Spinal cord (tissue), 10 donors: ENCODE measurements around the gene CHP2. TPM values are rescaled to one million over a fixed set of nuclear protein-coding genes. Genes with fewer than 3 reads are reported as not detected.
A peak's percentile ranks its signal among the peaks of the same experiment; 100 is the strongest.

Experiments
- DNase-seq, 6 donors: peaks; one replicate each; pipeline versions ENCODE4 v3.0.0 to v3.0.0-alpha.2; 2013 to 2015; ENCODE audit warnings: low spot score in 6 of 6, low read depth in 4 of 6
- H3K27ac ChIP-seq: one replicate; pipeline ENCODE4 v1.5.1; 2013; ENCODE audit warnings: low read depth, low read length, control low read depth
- H3K27me3 ChIP-seq: one replicate; pipeline ENCODE4 v1.6.1; 2013; ENCODE audit warnings: low read length; ENCODE audit not compliant: control insufficient read depth, insufficient read depth
- H3K36me3 ChIP-seq: one replicate; pipeline ENCODE4 v1.6.1; 2013; ENCODE audit warnings: low read length; ENCODE audit not compliant: control insufficient read depth, insufficient read depth
- H3K4me1 ChIP-seq: one replicate; pipeline ENCODE4 v1.6.1; 2013; ENCODE audit warnings: low read length; ENCODE audit not compliant: control insufficient read depth, insufficient read depth
- H3K4me3 ChIP-seq: one replicate; pipeline ENCODE4 v1.5.1; 2013; ENCODE audit warnings: low read depth, low read length, control low read depth
- H3K9me3 ChIP-seq: one replicate; pipeline ENCODE4 v1.6.1; 2013; ENCODE audit warnings: low read length; ENCODE audit not compliant: control insufficient read depth, insufficient read depth
- WGBS: methylation state at CpG from one replicate; pipeline ENCODE4 v1.1.5; 2013; ENCODE audit warnings: missing lambda C conversion rate; ENCODE audit not compliant: insufficient coverage; 5-methylcytosine and 5-hydroxymethylcytosine counted together
- long read RNA-seq, 4 donors: transcript quantifications; one replicate each; lab custom pipeline, GENCODE V29; 2026
- polyA plus RNA-seq, 2 donors: library from polyadenylated mRNA; unstranded; fragments of 120-200 nt; gene quantifications; one replicate each; pipeline ENCODE4 v1.2.1, GENCODE V29; 2013; ENCODE audit not compliant: insufficient read length in 2 of 2
- total RNA-seq, 2 donors: library from RNA; depleted of rRNA in 1 of 2; stranded (reverse); fragments of 120-200 nt in 1 of 2; fragments of >200 nt in 1 of 2; gene quantifications; one replicate each; pipeline versions ENCODE4 v1.2.3 to v1.2.4, GENCODE V29; 2013 to 2014
- donor health status: healthy.

The CHP2 gene
- total RNA-seq = 10 to 100 TPM in 1 of 2 donors, 1 to 10 TPM in 1; 5.9 to 22.5 TPM
- polyA plus RNA-seq = 1 to 10 TPM in 1 of 2 donors, under 1 TPM in 1; 0.67 to 2.1 TPM
- long read RNA-seq, donor 1, partial matches to known transcripts = 0 of 1 reads
- long read RNA-seq, donor 1, other reads (novel, unspliced or antisense) = 0 of 1 reads
- long read RNA-seq, donor 2 = 0 reads
- long read RNA-seq, donor 3 = 0 reads
- long read RNA-seq, donor 4 = 0 reads

GRCh38 chr16:23754594-23755483 lies at the start of gene CHP2:
TSS of gene CHP2 (plus strand) at chr16:23755026. CDS start at chr16:23755050, 24 bp downstream.
- WGBS = 4% methylated on average over 79 of the region's 80 CpGs
- peak within 1 kb of the TSS; percentile 38 for H3K27ac ChIP-seq
- DNase-seq = peak in 1 of 6 donors; percentile 54
- H3K4me3 ChIP-seq = peak within 1 kb of the TSS; percentile 11
- H3K27me3 ChIP-seq = peaks cover 34% of the 10 kb centered on the region
- H3K4me1 ChIP-seq = peaks cover 14% of the 10 kb centered on the region
- no peaks in the 10 kb centered on the region for H3K9me3 ChIP-seq
- H3K36me3 ChIP-seq = no peaks in the 10 kb centered on the region

DNA sequence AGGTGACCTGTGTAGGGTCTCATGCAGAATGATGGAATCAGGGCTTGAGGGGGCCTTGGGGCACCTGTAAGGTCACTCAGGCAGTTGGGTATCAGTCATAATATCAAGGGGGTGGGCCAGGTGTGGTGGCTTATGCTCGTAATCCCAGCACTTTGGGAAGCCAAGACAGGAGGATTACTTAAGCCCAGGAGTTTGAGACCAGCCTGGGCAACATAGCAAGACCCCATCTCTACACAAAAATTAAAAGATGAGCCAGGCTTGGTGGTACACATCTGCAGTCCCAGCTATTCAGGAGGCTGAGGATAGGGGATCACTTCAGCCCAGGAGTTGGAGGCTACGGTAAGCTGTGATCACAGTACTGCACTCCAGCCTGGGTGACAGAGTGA lies 49.3 kb upstream of the CHP2 start:
- H3K27ac ChIP-seq = no peak overlapping the region
- WGBS = 95% methylated on average over 2 of the region's 2 CpGs
- DNase-seq = no peak
- H3K9me3 ChIP-seq = no peaks in the 10 kb centered on the region
- peaks cover under 1% of the 10 kb centered on the region for H3K27me3 ChIP-seq
- H3K4me1 ChIP-seq = no peaks in the 10 kb centered on the region
- no peak overlapping the region for H3K4me3 ChIP-seq
- H3K36me3 ChIP-seq = no peaks in the 10 kb centered on the region

DNA sequence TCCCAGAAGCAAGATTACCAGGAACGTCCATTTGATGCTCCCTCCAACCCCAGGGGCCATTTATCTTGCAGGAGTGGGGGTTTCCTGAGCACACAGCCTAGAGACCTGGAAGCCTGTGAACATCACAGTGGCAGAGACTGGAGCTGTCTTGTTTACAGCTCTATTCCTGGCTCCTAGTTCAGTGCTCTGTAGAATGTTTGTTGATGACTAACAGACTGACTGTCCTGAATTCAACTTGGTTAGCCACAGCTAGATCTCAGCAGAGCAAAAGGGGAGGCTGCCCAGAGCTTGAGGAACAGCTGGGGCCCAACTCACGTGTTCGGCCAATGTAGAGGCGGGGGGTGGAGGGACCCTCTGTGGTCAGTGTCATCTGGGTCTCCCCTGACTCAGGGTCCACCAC lies 48.4 kb upstream of the CHP2 start:
- H3K4me1 ChIP-seq = no peaks in the 10 kb centered on the region
- H3K9me3 ChIP-seq = no peaks in the 10 kb centered on the region
- 79% methylated on average over 4 of the region's 4 CpGs for WGBS
- no peak overlapping the region for H3K27ac ChIP-seq
- H3K4me3 ChIP-seq = no peak overlapping the region
- no peak for DNase-seq
- peaks cover 6% of the 10 kb centered on the region for H3K27me3 ChIP-seq
- H3K36me3 ChIP-seq = no peaks in the 10 kb centered on the region

- H3K36me3 ChIP-seq = no peaks in the 10 kb centered on the region
Observed at GRCh38 chr16:23709536-23709935, 45.3 kb upstream of the CHP2 start.

GRCh38 chr16:23710008-23710407 lies 44.8 kb upstream of the CHP2 start:
- H3K4me1 ChIP-seq = peaks cover 6% of the 10 kb centered on the region
- no peaks in the 10 kb centered on the region for H3K9me3 ChIP-seq
- no peaks in the 10 kb centered on the region for H3K36me3 ChIP-seq
- WGBS = no CpG with 5 or more reads among the region's 2 CpGs
- no peak overlapping the region for H3K27ac ChIP-seq
- DNase-seq = no peak
- H3K27me3 ChIP-seq = peaks cover 32% of the 10 kb centered on the region
- H3K4me3 ChIP-seq = no peak overlapping the region

More at GRCh38 chr16:23709536-23709935, 45.3 kb upstream of the CHP2 start:
- Histone ChIP-seq H3K9me3 (no peaks in the 10 kb centered on the region), H3K4me1 (peaks cover 6% of the 10 kb centered on the region), H3K4me3 (no peak overlapping the region), H3K27me3 (peaks cover 29% of the 10 kb centered on the region), H3K27ac (no peak overlapping the region)
- DNase-seq = no peak

- WGBS = 93% methylated on average over 2 of the region's 3 CpGs
- Histone ChIP-seq H3K27me3 (peaks cover 32% of the 10 kb centered on the region), H3K4me3 (no peak overlapping the region), H3K4me1 (peaks cover 6% of the 10 kb centered on the region), H3K36me3 (no peaks in the 10 kb centered on the region), H3K27ac (no peak overlapping the region), H3K9me3 (no peaks in the 10 kb centered on the region)
- DNase-seq = no peak
Observed at GRCh38 chr16:23710504-23710903, 44.3 kb upstream of the CHP2 start.

GRCh38 chr16:23711785-23712184 lies 43.0 kb upstream of the CHP2 start:
- Histone ChIP-seq H3K4me3 (no peak overlapping the region), H3K36me3 (no peaks in the 10 kb centered on the region), H3K9me3 (no peaks in the 10 kb centered on the region), H3K4me1 (peaks cover 6% of the 10 kb centered on the region), H3K27ac (no peak overlapping the region), H3K27me3 (peaks cover 32% of the 10 kb centered on the region)
- 88% methylated on average over 4 of the region's 4 CpGs for WGBS
- no peak for DNase-seq

DNA sequence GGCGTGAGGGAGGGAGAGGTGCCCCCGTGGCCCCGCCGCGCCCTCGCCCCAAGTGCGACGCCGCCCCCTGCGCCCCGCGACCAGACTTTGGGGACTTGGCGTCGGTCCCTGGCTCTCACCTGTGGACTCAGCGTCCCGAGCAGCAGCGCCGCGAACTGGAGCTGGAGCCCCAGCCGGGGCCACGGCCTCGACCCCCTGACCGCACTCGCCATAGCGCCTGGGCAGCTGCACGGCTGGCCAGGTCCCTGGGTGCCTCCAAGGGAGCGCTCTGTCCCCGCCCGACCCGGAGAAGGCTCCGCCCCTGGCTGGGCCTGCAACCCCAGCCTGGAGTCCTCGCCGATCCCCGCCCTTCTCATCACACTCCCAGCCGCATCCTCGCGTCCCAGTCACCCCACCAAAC lies 41.9 kb upstream of the CHP2 start, which contains the start of gene ERN2:
TSS of gene ERN2 (minus strand) at position 247 of the 400 bp plus-strand sequence. CDS start at position 212, 35 bp downstream.
- Histone ChIP-seq H3K4me3 (no peak within 1 kb of the TSS), H3K4me1 (peaks cover 6% of the 10 kb centered on the region), H3K27me3 (peaks cover 35% of the 10 kb centered on the region), H3K27ac (no peak within 1 kb of the TSS), H3K36me3 (no peaks in the 10 kb centered on the region), H3K9me3 (no peaks in the 10 kb centered on the region)
- no peak for DNase-seq
- 2% methylated on average over 37 of the region's 37 CpGs for WGBS

GRCh38 chr16:23716484-23716883 lies 38.3 kb upstream of the CHP2 start:
- Histone ChIP-seq H3K4me1 (peaks cover 6% of the 10 kb centered on the region), H3K27ac (no peak overlapping the region), H3K27me3 (peaks cover 31% of the 10 kb centered on the region), H3K4me3 (no peak overlapping the region), H3K36me3 (no peaks in the 10 kb centered on the region), H3K9me3 (no peaks in the 10 kb centered on the region)
- 94% methylated on average over 2 of the region's 5 CpGs for whole genome bisulfite sequencing
- no peak for DNase-seq
